ENCODE data around the gene DUOX2. TPM values are rescaled to one million over a fixed set of nuclear protein-coding genes. Genes with fewer than 3 reads are reported as not detected.
A peak's percentile ranks its signal among the peaks of the same experiment; 100 is the strongest.

DUOX2 gene
- 0.08 TPM in 2 replicates for total RNA-seq (2014; rRNA removed; shearing (Covaris generic))

- no peak for DNase-seq (ENCODE audit: low spot score)
Observed at GRCh38 chr15:45114076-45114750, at the start of gene DUOX2, which contains the start of gene DUOXA2. Gene DUOX2, minus strand, starts transcription at chr15:45114172. Its CDS starts 761 bp downstream, at chr15:45113411. Gene DUOXA2, plus strand, starts transcription at chr15:45114326. Its CDS starts 280 bp downstream, at chr15:45114606.

GRCh38 chr15:45163508-45163856 lies 49.5 kb upstream of the DUOX2 start:
- DNase-seq (ENCODE audit: low spot score) = no peak

- peak; percentile 92 for DNase-seq (ENCODE audit: low spot score)
Observed at GRCh38 chr15:45162771-45163507, 49.0 kb upstream of the DUOX2 start.

- no peak for DNase-seq (ENCODE audit: low spot score)
Observed at GRCh38 chr15:45161666-45162065, 47.7 kb upstream of the DUOX2 start.

- DNase-seq (ENCODE audit: low spot score) = no peak
Observed at GRCh38 chr15:45157974-45158373, 44.0 kb upstream of the DUOX2 start.

- no peak for DNase-seq (ENCODE audit: low spot score)
Observed at GRCh38 chr15:45156744-45157455, 42.9 kb upstream of the DUOX2 start.

- no peak for DNase-seq (ENCODE audit: low spot score)
Observed at GRCh38 chr15:45155739-45156138, 41.8 kb upstream of the DUOX2 start.

- DNase-seq (ENCODE audit: low spot score) = no peak
Observed at GRCh38 chr15:45151998-45152828, 38.2 kb upstream of the DUOX2 start.

- no peak for DNase-seq (ENCODE audit: low spot score)
Observed at GRCh38 chr15:45150997-45151396, 37.0 kb upstream of the DUOX2 start.

- DNase-seq (ENCODE audit: low spot score) = no peak
Observed at GRCh38 chr15:45150481-45150880, 36.5 kb upstream of the DUOX2 start.

- DNase-seq (ENCODE audit: low spot score) = no peak
Observed at GRCh38 chr15:45149060-45149459, 35.1 kb upstream of the DUOX2 start.

GRCh38 chr15:45148076-45149059 lies 34.4 kb upstream of the DUOX2 start:
- no peak for DNase-seq (ENCODE audit: low spot score)

GRCh38 chr15:45147606-45148005 lies 33.6 kb upstream of the DUOX2 start:
- no peak for DNase-seq (ENCODE audit: low spot score)

GRCh38 chr15:45146405-45146804 lies 32.4 kb upstream of the DUOX2 start:
- DNase-seq (ENCODE audit: low spot score) = no peak

- no peak for DNase-seq (ENCODE audit: low spot score)
Observed at GRCh38 chr15:45144775-45145174, 30.8 kb upstream of the DUOX2 start.

GRCh38 chr15:45143946-45144345 lies 30.0 kb upstream of the DUOX2 start:
- no peak for DNase-seq (ENCODE audit: low spot score)

- no peak for DNase-seq (ENCODE audit: low spot score)
Observed at GRCh38 chr15:45143056-45143455, 29.1 kb upstream of the DUOX2 start.

- no peak for DNase-seq (ENCODE audit: low spot score)
Observed at GRCh38 chr15:45141386-45141785, 27.4 kb upstream of the DUOX2 start.

GRCh38 chr15:45140557-45141250 lies 26.7 kb upstream of the DUOX2 start:
- no peak for DNase-seq (ENCODE audit: low spot score)

GRCh38 chr15:45139770-45140169 lies 25.8 kb upstream of the DUOX2 start:
- DNase-seq (ENCODE audit: low spot score) = no peak

Measured in HT-29 (cell line).